IPS DF 4.7 (cell line): ENCODE results near the gene SRI.
"Not testable (repeated sequence)": the region's sequence is repeated elsewhere in the genome, so short reads cannot be mapped to it uniquely, and the experiment has no call there.

ENCODE experiments used
- DNase-seq: peaks from one replicate; pipeline ENCODE4 v3.0.0-alpha.2; 2013; ENCODE audit warnings: low spot score; ENCODE audit errors: extremely low read depth

SRI gene

GRCh38 chr7:88219781-88220747, at the start of gene SRI:
Gene SRI, minus strand, starts transcription at chr7:88220038. Its CDS starts 12 bp downstream, at chr7:88220026.
- DNase-seq = no peak

GRCh38 chr7:88269586-88269985, 49.7 kb upstream of the SRI start:
- DNase-seq = no peak

GRCh38 chr7:88268858-88269257, 49.0 kb upstream of the SRI start:
- DNase-seq = no peak

GRCh38 chr7:88268051-88268450, 48.2 kb upstream of the SRI start:
- DNase-seq = no peak

- no peak for DNase-seq
These were observed 47.6 kb upstream of the SRI start for GRCh38 chr7:88267421-88267820.

- DNase-seq = not testable (repeated sequence)
These were observed 45.1 kb upstream of the SRI start for GRCh38 chr7:88264987-88265386.

GRCh38 chr7:88262562-88262961, 42.7 kb upstream of the SRI start:
- no peak for DNase-seq

GRCh38 chr7:88260719-88261118, 40.9 kb upstream of the SRI start:
- DNase-seq = no peak

- no peak for DNase-seq
These were observed 40.0 kb upstream of the SRI start for GRCh38 chr7:88259656-88260380.

- not testable (repeated sequence) for DNase-seq
These were observed 38.5 kb upstream of the SRI start for GRCh38 chr7:88258296-88258695.

GRCh38 chr7:88256906-88257305, 37.1 kb upstream of the SRI start:
- DNase-seq = no peak

- no peak for DNase-seq
These were observed 35.0 kb upstream of the SRI start for GRCh38 chr7:88254721-88255424.

- DNase-seq = no peak
These were observed 33.8 kb upstream of the SRI start for GRCh38 chr7:88253640-88254039.

- DNase-seq = no peak
These were observed 24.4 kb upstream of the SRI start for GRCh38 chr7:88244258-88244657.

- DNase-seq = no peak
These were observed 23.6 kb upstream of the SRI start for GRCh38 chr7:88243345-88243909.

- DNase-seq = no peak
These were observed 20.0 kb upstream of the SRI start for GRCh38 chr7:88239852-88240251.

GRCh38 chr7:88233828-88234227, 14.0 kb upstream of the SRI start:
- no peak for DNase-seq

- no peak for DNase-seq
These were observed 10.8 kb upstream of the SRI start for GRCh38 chr7:88230646-88231045.

- DNase-seq = no peak
These were observed 9.6 kb upstream of the SRI start for GRCh38 chr7:88229302-88229995.

- DNase-seq = no peak
These were observed 7.2 kb upstream of the SRI start for GRCh38 chr7:88226886-88227516.
